ENCODE measurements around the gene MEPCE. TPM values are rescaled to one million over a fixed set of nuclear protein-coding genes. Genes with fewer than 3 reads are reported as not detected.

The MEPCE gene
- total RNA-seq, 1 donor from 2014 or later: 30.5 TPM

- Mint-ChIP-seq H3K4me3 (ENCODE audit: unreplicated experiment) (no peak overlapping the region), H3K36me3 (ENCODE audit: low read depth, unreplicated experiment) (no peaks in the 10 kb centered on the region), H3K27ac (ENCODE audit: unreplicated experiment) (no peak overlapping the region), H3K27me3 (ENCODE audit: unreplicated experiment) (peaks cover 1% of the 10 kb centered on the region), H3K4me1 (ENCODE audit: unreplicated experiment) (peaks cover 8% of the 10 kb centered on the region), H3K9me3 (ENCODE audit: unreplicated experiment) (no peaks in the 10 kb centered on the region)
- peak; percentile 47 for DNase-seq (ENCODE audit: low spot score)
- peak; percentile 72 for TF ChIP-seq CTCF (IDR thresholded peaks at IDR 0.05; ENCODE audit: unreplicated experiment)
These were observed 22.1 kb upstream of the MEPCE start for GRCh38 chr7:100407285-100408180.

- no peaks in the 10 kb centered on the region for H3K9me3 Mint-ChIP-seq (ENCODE audit: unreplicated experiment)
These were observed 18.5 kb upstream of the MEPCE start for GRCh38 chr7:100411101-100411500.

GRCh38 chr7:100413346-100413745 lies 16.3 kb upstream of the MEPCE start:
- DNase-seq (ENCODE audit: low spot score): no peak
- Mint-ChIP-seq H3K9me3 (ENCODE audit: unreplicated experiment) (no peaks in the 10 kb centered on the region), H3K36me3 (ENCODE audit: low read depth, unreplicated experiment) (no peaks in the 10 kb centered on the region), H3K27ac (ENCODE audit: unreplicated experiment) (peak overlapping the region; percentile 28), H3K4me3 (ENCODE audit: unreplicated experiment) (no peak overlapping the region), H3K4me1 (ENCODE audit: unreplicated experiment) (peaks cover 6% of the 10 kb centered on the region), H3K27me3 (ENCODE audit: unreplicated experiment) (peaks cover 2% of the 10 kb centered on the region)
- no peak for TF ChIP-seq CTCF (IDR thresholded peaks at IDR 0.05; ENCODE audit: unreplicated experiment)

More at GRCh38 chr7:100411101-100411500, 18.5 kb upstream of the MEPCE start:
- H3K27me3 Mint-ChIP-seq (ENCODE audit: unreplicated experiment): peaks cover 3% of the 10 kb centered on the region
- no peak for TF ChIP-seq CTCF (IDR thresholded peaks at IDR 0.05; ENCODE audit: unreplicated experiment)
- no peaks in the 10 kb centered on the region for H3K36me3 Mint-ChIP-seq (ENCODE audit: low read depth, unreplicated experiment)
- no peak overlapping the region for H3K4me3 Mint-ChIP-seq (ENCODE audit: unreplicated experiment)
- DNase-seq (ENCODE audit: low spot score): no peak
- no peak overlapping the region for H3K27ac Mint-ChIP-seq (ENCODE audit: unreplicated experiment)
- H3K4me1 Mint-ChIP-seq (ENCODE audit: unreplicated experiment): peaks cover 6% of the 10 kb centered on the region

- Mint-ChIP-seq H3K9me3 (ENCODE audit: unreplicated experiment) (no peaks in the 10 kb centered on the region), H3K36me3 (ENCODE audit: low read depth, unreplicated experiment) (no peaks in the 10 kb centered on the region), H3K4me1 (ENCODE audit: unreplicated experiment) (peaks cover 6% of the 10 kb centered on the region), H3K4me3 (ENCODE audit: unreplicated experiment) (no peak overlapping the region), H3K27ac (ENCODE audit: unreplicated experiment) (no peak overlapping the region), H3K27me3 (ENCODE audit: unreplicated experiment) (peaks cover 2% of the 10 kb centered on the region)
- no peak for DNase-seq (ENCODE audit: low spot score)
- TF ChIP-seq CTCF (IDR thresholded peaks at IDR 0.05; ENCODE audit: unreplicated experiment): no peak
These were observed 15.7 kb upstream of the MEPCE start for GRCh38 chr7:100413889-100414288.

GRCh38 chr7:100415448-100415847 lies 14.2 kb upstream of the MEPCE start:
- Mint-ChIP-seq H3K27me3 (ENCODE audit: unreplicated experiment) (peaks cover 2% of the 10 kb centered on the region), H3K4me3 (ENCODE audit: unreplicated experiment) (no peak overlapping the region), H3K4me1 (ENCODE audit: unreplicated experiment) (peaks cover 11% of the 10 kb centered on the region), H3K36me3 (ENCODE audit: low read depth, unreplicated experiment) (no peaks in the 10 kb centered on the region), H3K9me3 (ENCODE audit: unreplicated experiment) (no peaks in the 10 kb centered on the region), H3K27ac (ENCODE audit: unreplicated experiment) (no peak overlapping the region)
- no peak for DNase-seq (ENCODE audit: low spot score)
- no peak for TF ChIP-seq CTCF (IDR thresholded peaks at IDR 0.05; ENCODE audit: unreplicated experiment)
